ENCODE results near the gene PSD.

GRCh38 chr10:102419269-102420180, 940 bp upstream of the PSD start:
- no peak for TF ChIP-seq CTCF (conservative IDR thresholded peaks at IDR 0.05 in 1 of 2, IDR thresholded peaks at IDR 0.05 in 1 of 2; ENCODE audit: extremely low read depth in 1 of 2, insufficient read depth in 1 of 2, low read depth in 1 of 2, low read length in 2 of 2)
- TF ChIP-seq EZH2 (IDR thresholded peaks at IDR 0.05; ENCODE audit: borderline replicate concordance, low read length), result no peak
